GM12891 (cell line): ENCODE results near the gene VARS2.

Source experiments
- POLR2A ChIP-seq: IDR thresholded peaks from 2 replicates; pipeline ENCODE4 v1.6.1; 2011; ENCODE audit warnings: low read depth, low read length, control low read depth
- POLR2AphosphoS5 ChIP-seq: IDR thresholded peaks from 2 replicates; pipeline ENCODE4 v1.6.1; 2011; ENCODE audit warnings: low read depth, low read length, control low read depth
- SPI1 ChIP-seq: IDR thresholded peaks from 2 replicates; pipeline ENCODE4 v1.6.1; 2011; ENCODE audit warnings: low read depth, low read length, control low read depth
- TAF1 ChIP-seq: IDR thresholded peaks from 2 replicates; pipeline ENCODE4 v1.6.1; 2011; ENCODE audit warnings: low read depth, low read length, control low read depth

DNA sequence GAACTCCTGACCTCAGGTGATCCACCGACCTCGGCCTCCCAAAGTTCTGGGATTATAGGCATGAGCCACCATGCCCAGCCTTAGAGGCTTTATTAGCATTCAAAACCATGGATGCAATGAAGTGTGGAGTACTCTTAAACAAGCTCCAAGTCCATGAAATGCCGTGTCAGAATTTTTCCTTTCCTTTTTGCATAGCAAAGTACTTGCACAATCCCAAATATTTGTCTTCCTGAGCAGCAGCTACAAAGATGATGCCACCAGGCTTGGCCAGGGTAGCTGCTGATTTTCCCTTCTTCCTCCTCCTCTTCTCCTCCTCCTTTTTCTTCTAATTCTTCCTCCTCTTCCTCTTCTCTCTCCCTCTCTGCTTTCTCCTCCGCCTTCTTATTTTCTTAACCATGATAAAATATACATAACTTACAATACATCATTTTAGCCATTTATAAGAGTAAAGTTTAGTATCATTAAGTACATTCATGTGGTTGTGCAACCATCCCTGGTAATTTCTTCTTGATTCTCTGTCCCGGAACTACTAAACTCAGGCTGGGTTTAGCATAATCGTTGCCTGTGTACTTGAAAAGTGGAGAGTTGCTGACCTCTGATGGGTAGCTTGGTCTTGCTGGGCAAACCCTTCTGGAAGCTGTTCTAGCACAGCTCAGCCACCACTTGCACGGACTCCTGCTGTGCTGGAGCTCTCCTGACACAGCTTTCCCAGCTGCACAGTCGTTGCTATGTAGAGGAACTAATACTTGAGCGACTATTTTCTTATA, 47.1 kb downstream of the VARS2 start:
- no peak for TF ChIP-seq POLR2AphosphoS5
- no peak for TF ChIP-seq POLR2A
- TF ChIP-seq TAF1 = no peak
- no peak for TF ChIP-seq SPI1
